Kidney (tissue), 14 donors: ENCODE measurements around the gene SDHAF3. TPM values are rescaled to one million over a fixed set of nuclear protein-coding genes. Genes with fewer than 3 reads are reported as not detected.
A peak's percentile ranks its signal among the peaks of the same experiment; 100 is the strongest.
"Not testable (repeated sequence)": the region's sequence is repeated elsewhere in the genome, so short reads cannot be mapped to it uniquely, and the experiment has no call there.

ENCODE experiments used
- DNase-seq, 5 donors: peaks; one replicate each; pipeline ENCODE4 v3.0.0-alpha.2; 2013 to 2020
- FAIRE-seq: peaks from 2 replicates; lab custom pipeline; 2012; peaks lifted over from hg19 to GRCh38; lab: Jason Lieb, UNC
- H3K27ac ChIP-seq, 2 donors: one replicate each; pipeline ENCODE4 v1.7.0; 2013; ENCODE audit warnings: low read depth in 2 of 2, low read length in 2 of 2, inconsistent platforms in 1 of 2
- H3K27me3 ChIP-seq: one replicate; pipeline ENCODE4 v1.7.1; 2013; ENCODE audit warnings: low read length, inconsistent platforms; ENCODE audit not compliant: control insufficient read depth, insufficient read depth
- H3K36me3 ChIP-seq, 3 donors: one replicate each; pipeline versions ENCODE4 v1.7.0 to v1.7.1; 2013; ENCODE audit warnings: low read length in 3 of 3, control low read depth in 1 of 3, inconsistent platforms in 1 of 3; ENCODE audit not compliant: insufficient read depth in 3 of 3, control insufficient read depth in 2 of 3
- H3K4me1 ChIP-seq, 3 donors: one replicate each; pipeline versions ENCODE4 v1.7.0 to v1.7.1; 2013; ENCODE audit warnings: low read length in 3 of 3, inconsistent platforms in 1 of 3, low read depth in 1 of 3; ENCODE audit not compliant: control insufficient read depth in 2 of 3, insufficient read depth in 2 of 3
- H3K4me3 ChIP-seq, 3 donors: one replicate each; pipeline versions ENCODE4 v1.7.0 to v1.8.1; 2013; ENCODE audit warnings: low read length in 3 of 3, control low read depth in 1 of 3, inconsistent platforms in 1 of 3
- H3K9ac ChIP-seq, 3 donors: one replicate each; pipeline versions ENCODE4 v1.7.0 to v1.7.1; 2013; ENCODE audit warnings: low read length in 3 of 3, control low read depth in 1 of 3, inconsistent platforms in 1 of 3
- H3K9me3 ChIP-seq, 3 donors: one replicate each; pipeline versions ENCODE4 v1.7.0 to v1.7.1; 2013; ENCODE audit warnings: low read length in 3 of 3, control low read depth in 1 of 3, inconsistent platforms in 1 of 3; ENCODE audit not compliant: control insufficient read depth in 2 of 3, insufficient read depth in 1 of 3
- CTCF ChIP-seq: IDR thresholded peaks from 3 replicates; pipeline ENCODE4 v1.5.1; 2012; ENCODE audit warnings: mild to moderate bottlenecking, moderate library complexity, borderline replicate concordance; ENCODE audit not compliant: insufficient read depth; ENCODE audit errors: extremely low read depth
- intact Hi-C: fragments of 100-400 bp; cut with DNase I; formaldehyde crosslinking; loops from one replicate; pipeline ENCODE4 v1.11.1; 2022
- polyA plus RNA-seq: library from polyadenylated mRNA; stranded (reverse); fragments of 350-450 nt; fragmentation: Illumina TruSeq; extraction: RNeasy Lipid Tissue Mini Kit (QIAGEN cat#74804); gene quantifications from one replicate; pipeline ENCODE4 v1.2.3, GENCODE V29; 2014; ENCODE audit warnings: low read depth, low replicate concordance; ENCODE audit not compliant: insufficient read depth
- total RNA-seq: library from RNA; stranded (reverse); fragmentation: NEBNext Ultra II Directional; extraction: Animal tissue kit (Norgen Biotek cat#: 25700); gene quantifications from one replicate; pipeline ENCODE4 v1.2.1, GENCODE V29; 2021
- donor health status: control.
- donor health status: control.
- donor health status: control.
- donor health status: control.
- donor health status: control.
- donor health status: DM: yes; HTN: yes; CAD: no.
- donor health status: Normal renal cell carcinoma (clear cell type).

Gene SDHAF3
- total and polyA plus RNA-seq, 2 donors from 2014 or later: 17.2 to 22.2 TPM

- H3K4me1 ChIP-seq: peaks cover 0 to 3% (median 0%) of the 10 kb centered on the region in 3 donors
- FAIRE-seq: no peak
- peak overlapping the region; percentile 99 to 100 (median 99) for H3K4me3 ChIP-seq
- intact Hi-C loops: no loop called here
- H3K27me3 ChIP-seq: no peaks in the 10 kb centered on the region
- DNase-seq: peak in 1 of 5 donors; percentile 29
- H3K9me3 ChIP-seq: no peaks in the 10 kb centered on the region
- TF ChIP-seq CTCF: no peak
- H3K27ac ChIP-seq: no peak overlapping the region
- H3K9ac ChIP-seq: peak overlapping the region in 2 of 3 donors; percentile 84 to 99
- H3K36me3 ChIP-seq: no peaks in the 10 kb centered on the region
Observed at GRCh38 chr7:97118306-97118917, 914 bp downstream of the SDHAF3 start.

GRCh38 chr7:97119747-97120146 lies 2.2 kb downstream of the SDHAF3 start:
- Histone ChIP-seq H3K4me3 (no peak overlapping the region), H3K36me3 (no peaks in the 10 kb centered on the region), H3K27ac (no peak overlapping the region), H3K9ac (no peak overlapping the region), H3K4me1 (peaks cover 0 to 3% (median 0%) of the 10 kb centered on the region in 3 donors), H3K27me3 (no peaks in the 10 kb centered on the region), H3K9me3 (no peaks in the 10 kb centered on the region)
- intact Hi-C loops: no loop called here
- DNase-seq (no peak), FAIRE-seq (no peak)
- TF ChIP-seq CTCF: no peak

- intact Hi-C loops: no loop called here
- Histone ChIP-seq H3K27me3 (no peaks in the 10 kb centered on the region), H3K36me3 (no peaks in the 10 kb centered on the region), H3K9ac (no peak overlapping the region), H3K27ac (no peak overlapping the region), H3K9me3 (no peaks in the 10 kb centered on the region), H3K4me1 (peaks cover 0 to 3% (median 0%) of the 10 kb centered on the region in 3 donors), H3K4me3 (no peak overlapping the region)
- FAIRE-seq (no peak), DNase-seq (no peak)
- no peak for TF ChIP-seq CTCF
Observed at GRCh38 chr7:97120713-97121457, 3.4 kb downstream of the SDHAF3 start.

GRCh38 chr7:97123115-97123514 lies 5.6 kb downstream of the SDHAF3 start:
- DNase-seq, intact Hi-C loops, H3K36me3 ChIP-seq, FAIRE-seq, H3K9ac ChIP-seq, H3K27ac ChIP-seq, H3K27me3 ChIP-seq, H3K4me1 ChIP-seq, H3K9me3 ChIP-seq, H3K4me3 ChIP-seq: not testable (repeated sequence)
